ENCODE data around the gene PDE3A.

Gene PDE3A

GRCh38 chr12:20477255-20477654 lies 108.9 kb downstream of the PDE3A start:
- H3K27ac ChIP-seq: no peak overlapping the region
- H2AFZ ChIP-seq: no peak overlapping the region
- no peak overlapping the region for H3K4me3 ChIP-seq (ENCODE audit: low read depth, low read length)
- no peaks in the 10 kb centered on the region for H3K27me3 ChIP-seq (ENCODE audit: control insufficient read depth, insufficient read depth, low read length)
- H3K4me2 ChIP-seq (ENCODE audit: low read length): no peak overlapping the region
- H3K79me2 ChIP-seq: no peaks in the 10 kb centered on the region
- no peak overlapping the region for H3K9ac ChIP-seq
- H3K9me3 ChIP-seq (ENCODE audit: control insufficient read depth, low read length): no peaks in the 10 kb centered on the region
- TF ChIP-seq, protein P1, sequence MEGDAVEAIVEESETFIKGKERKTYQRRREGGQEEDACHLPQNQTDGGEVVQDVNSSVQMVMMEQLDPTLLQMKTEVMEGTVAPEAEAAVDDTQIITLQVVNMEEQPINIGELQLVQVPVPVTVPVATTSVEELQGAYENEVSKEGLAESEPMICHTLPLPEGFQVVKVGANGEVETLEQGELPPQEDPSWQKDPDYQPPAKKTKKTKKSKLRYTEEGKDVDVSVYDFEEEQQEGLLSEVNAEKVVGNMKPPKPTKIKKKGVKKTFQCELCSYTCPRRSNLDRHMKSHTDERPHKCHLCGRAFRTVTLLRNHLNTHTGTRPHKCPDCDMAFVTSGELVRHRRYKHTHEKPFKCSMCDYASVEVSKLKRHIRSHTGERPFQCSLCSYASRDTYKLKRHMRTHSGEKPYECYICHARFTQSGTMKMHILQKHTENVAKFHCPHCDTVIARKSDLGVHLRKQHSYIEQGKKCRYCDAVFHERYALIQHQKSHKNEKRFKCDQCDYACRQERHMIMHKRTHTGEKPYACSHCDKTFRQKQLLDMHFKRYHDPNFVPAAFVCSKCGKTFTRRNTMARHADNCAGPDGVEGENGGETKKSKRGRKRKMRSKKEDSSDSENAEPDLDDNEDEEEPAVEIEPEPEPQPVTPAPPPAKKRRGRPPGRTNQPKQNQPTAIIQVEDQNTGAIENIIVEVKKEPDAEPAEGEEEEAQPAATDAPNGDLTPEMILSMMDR (IDR thresholded peaks at IDR 0.05): no peak
- H3K36me3 ChIP-seq (ENCODE audit: control insufficient read depth, insufficient read depth, low read length): no peaks in the 10 kb centered on the region
- H3K4me1 ChIP-seq: no peaks in the 10 kb centered on the region

DNA sequence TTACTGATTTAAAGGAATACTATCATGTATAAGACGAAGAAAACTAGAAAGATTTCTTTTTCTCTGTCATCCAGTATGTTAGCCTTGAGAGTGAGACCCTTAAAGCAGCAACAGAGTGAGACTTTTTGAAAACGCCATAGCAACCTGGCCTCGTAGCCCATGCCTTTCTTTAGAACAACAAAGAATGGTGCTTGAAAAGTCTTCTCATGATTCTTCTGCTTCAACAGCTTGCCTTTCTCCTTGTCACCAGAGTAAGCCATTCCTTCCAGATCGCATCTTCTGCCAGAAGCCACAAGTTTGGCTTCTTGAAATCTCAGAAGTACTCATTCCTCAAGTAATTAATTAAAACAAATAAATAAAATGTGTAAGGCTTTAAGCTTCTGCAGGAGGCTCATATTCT lies 109.3 kb downstream of the PDE3A start:
- no peaks in the 10 kb centered on the region for H3K4me1 ChIP-seq
- H3K79me2 ChIP-seq: no peaks in the 10 kb centered on the region
- H3K27ac ChIP-seq: no peak overlapping the region
- H3K27me3 ChIP-seq (ENCODE audit: control insufficient read depth, insufficient read depth, low read length): no peaks in the 10 kb centered on the region
- H3K4me3 ChIP-seq (ENCODE audit: low read depth, low read length): no peak overlapping the region
- H3K4me2 ChIP-seq (ENCODE audit: low read length): no peak overlapping the region
- TF ChIP-seq, protein P1 (IDR thresholded peaks at IDR 0.05): no peak
- no peak overlapping the region for H3K9ac ChIP-seq
- H3K9me3 ChIP-seq (ENCODE audit: control insufficient read depth, low read length): no peaks in the 10 kb centered on the region
- H2AFZ ChIP-seq: no peak overlapping the region
- H3K36me3 ChIP-seq (ENCODE audit: control insufficient read depth, insufficient read depth, low read length): no peaks in the 10 kb centered on the region

DNA sequence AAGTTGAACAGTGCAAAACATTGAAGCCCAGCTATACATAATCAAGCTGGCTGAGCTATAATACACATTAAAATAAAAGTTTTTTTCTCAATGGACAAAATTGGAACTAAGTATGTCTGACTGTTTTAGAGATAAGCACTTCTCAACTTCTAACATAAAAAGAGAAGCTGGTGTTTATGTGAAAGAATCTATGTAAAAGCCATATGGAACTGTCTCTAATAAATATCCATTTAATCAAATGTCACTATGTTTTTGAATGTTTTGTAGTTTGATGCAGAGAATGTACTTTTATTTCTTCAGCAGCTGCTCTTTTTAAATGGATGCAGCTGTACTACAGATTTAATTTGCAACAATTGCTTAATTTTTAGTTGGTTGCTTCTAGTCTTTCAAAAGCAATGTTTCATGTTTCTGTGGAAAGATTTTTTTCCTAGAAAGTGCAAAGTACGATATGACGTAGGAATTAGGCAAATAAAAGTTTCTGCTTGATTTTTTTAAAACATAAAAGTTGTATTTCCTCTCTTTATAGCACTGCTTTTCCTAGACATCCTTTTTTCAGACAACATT lies 114.2 kb downstream of the PDE3A start:
- no peak overlapping the region for H3K9ac ChIP-seq
- H3K4me3 ChIP-seq (ENCODE audit: low read depth, low read length): no peak overlapping the region
- no peaks in the 10 kb centered on the region for H3K27me3 ChIP-seq (ENCODE audit: control insufficient read depth, insufficient read depth, low read length)
- H3K27ac ChIP-seq: no peak overlapping the region
- no peaks in the 10 kb centered on the region for H3K36me3 ChIP-seq (ENCODE audit: control insufficient read depth, insufficient read depth, low read length)
- TF ChIP-seq, protein P1 (IDR thresholded peaks at IDR 0.05): no peak
- H3K79me2 ChIP-seq: no peaks in the 10 kb centered on the region
- no peaks in the 10 kb centered on the region for H3K9me3 ChIP-seq (ENCODE audit: control insufficient read depth, low read length)
- H3K4me2 ChIP-seq (ENCODE audit: low read length): no peak overlapping the region
- no peak overlapping the region for H2AFZ ChIP-seq
- H3K4me1 ChIP-seq: no peaks in the 10 kb centered on the region

GRCh38 chr12:20483776-20484175 lies 115.4 kb downstream of the PDE3A start:
- Histone ChIP-seq H3K9me3 (ENCODE audit: control insufficient read depth, low read length) (no peaks in the 10 kb centered on the region), H3K36me3 (ENCODE audit: control insufficient read depth, insufficient read depth, low read length) (no peaks in the 10 kb centered on the region), H3K4me1 (no peaks in the 10 kb centered on the region), H2AFZ (no peak overlapping the region), H3K4me3 (ENCODE audit: low read depth, low read length) (no peak overlapping the region), H3K4me2 (ENCODE audit: low read length) (no peak overlapping the region), H3K9ac (no peak overlapping the region), H3K27me3 (ENCODE audit: control insufficient read depth, insufficient read depth, low read length) (no peaks in the 10 kb centered on the region), H3K79me2 (no peaks in the 10 kb centered on the region), H3K27ac (no peak overlapping the region)
- TF ChIP-seq, protein P1 (IDR thresholded peaks at IDR 0.05): no peak

DNA sequence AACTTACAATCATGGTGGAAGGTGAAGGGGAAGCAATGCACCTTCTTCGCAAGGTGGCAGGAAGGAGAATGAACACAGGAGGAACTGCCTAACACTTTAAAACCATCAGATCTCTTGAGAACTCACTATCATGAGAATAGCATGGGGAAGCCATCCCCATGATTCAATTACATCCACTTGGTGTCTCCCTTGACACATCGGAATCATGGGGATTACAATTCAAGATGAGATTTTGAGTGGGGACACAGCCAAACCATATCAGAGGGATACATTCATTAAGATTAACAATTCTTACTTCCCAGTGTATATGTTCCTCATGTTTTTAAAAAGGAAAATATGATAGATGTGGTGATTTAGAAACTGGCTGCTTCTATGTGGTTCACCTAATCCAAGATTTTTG lies 117.9 kb downstream of the PDE3A start:
- no peaks in the 10 kb centered on the region for H3K27me3 ChIP-seq (ENCODE audit: control insufficient read depth, insufficient read depth, low read length)
- H3K27ac ChIP-seq: no peak overlapping the region
- H3K4me1 ChIP-seq: no peaks in the 10 kb centered on the region
- H3K79me2 ChIP-seq: no peaks in the 10 kb centered on the region
- H3K9ac ChIP-seq: no peak overlapping the region
- H3K4me3 ChIP-seq (ENCODE audit: low read depth, low read length): no peak overlapping the region
- H3K4me2 ChIP-seq (ENCODE audit: low read length): no peak overlapping the region
- H2AFZ ChIP-seq: no peak overlapping the region
- TF ChIP-seq, protein P1 (IDR thresholded peaks at IDR 0.05): no peak
- no peaks in the 10 kb centered on the region for H3K36me3 ChIP-seq (ENCODE audit: control insufficient read depth, insufficient read depth, low read length)
- no peaks in the 10 kb centered on the region for H3K9me3 ChIP-seq (ENCODE audit: control insufficient read depth, low read length)
